Thyroid gland (tissue), 4 donors: ENCODE data around the gene ASXL1.

Source experiments
- POLR2A ChIP-seq, 2 donors: fragments of 450-650 bp; IDR thresholded peaks; one replicate each; pipeline ENCODE4 v1.6.1; 2017; ENCODE audit warnings: antibody characterized with exemption in 2 of 2, mild to moderate bottlenecking in 2 of 2, moderate library complexity in 1 of 2
- TF ChIP-seq, protein P1 (sequence below), 6 experiments: fragments of 200-600 bp in 3 of 6; fragments of 450-650 bp in 3 of 6; sonication (generic) in 3 of 6; IDR thresholded peaks; one replicate each; pipeline ENCODE4 v1.5.1; 2016 to 2019; ENCODE audit warnings: antibody characterized with exemption in 6 of 6, mild to moderate bottlenecking in 2 of 6, inconsistent platforms in 1 of 6, moderate library complexity in 1 of 6

DNA sequence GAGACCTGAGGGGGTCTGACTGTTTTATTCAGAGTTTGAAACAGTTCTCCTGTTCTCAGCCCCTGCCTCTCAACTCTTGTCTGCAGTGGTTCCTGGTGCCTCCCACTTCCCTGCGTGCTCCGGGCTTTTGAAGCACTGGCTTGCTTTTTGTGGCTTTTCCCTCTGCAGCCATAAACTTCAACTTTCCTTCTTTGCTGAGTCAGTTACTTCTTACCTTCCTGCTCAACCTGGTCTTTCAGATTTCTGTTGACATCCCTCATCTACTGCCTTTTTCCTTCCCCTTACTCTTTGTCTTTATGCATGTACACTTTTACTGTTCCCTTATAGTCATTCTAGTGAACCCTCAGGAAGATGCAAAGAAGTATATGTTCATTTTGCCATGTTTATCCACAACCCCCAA is 57.4 kb downstream of the ASXL1 start:
- TF ChIP-seq, protein P1, sequence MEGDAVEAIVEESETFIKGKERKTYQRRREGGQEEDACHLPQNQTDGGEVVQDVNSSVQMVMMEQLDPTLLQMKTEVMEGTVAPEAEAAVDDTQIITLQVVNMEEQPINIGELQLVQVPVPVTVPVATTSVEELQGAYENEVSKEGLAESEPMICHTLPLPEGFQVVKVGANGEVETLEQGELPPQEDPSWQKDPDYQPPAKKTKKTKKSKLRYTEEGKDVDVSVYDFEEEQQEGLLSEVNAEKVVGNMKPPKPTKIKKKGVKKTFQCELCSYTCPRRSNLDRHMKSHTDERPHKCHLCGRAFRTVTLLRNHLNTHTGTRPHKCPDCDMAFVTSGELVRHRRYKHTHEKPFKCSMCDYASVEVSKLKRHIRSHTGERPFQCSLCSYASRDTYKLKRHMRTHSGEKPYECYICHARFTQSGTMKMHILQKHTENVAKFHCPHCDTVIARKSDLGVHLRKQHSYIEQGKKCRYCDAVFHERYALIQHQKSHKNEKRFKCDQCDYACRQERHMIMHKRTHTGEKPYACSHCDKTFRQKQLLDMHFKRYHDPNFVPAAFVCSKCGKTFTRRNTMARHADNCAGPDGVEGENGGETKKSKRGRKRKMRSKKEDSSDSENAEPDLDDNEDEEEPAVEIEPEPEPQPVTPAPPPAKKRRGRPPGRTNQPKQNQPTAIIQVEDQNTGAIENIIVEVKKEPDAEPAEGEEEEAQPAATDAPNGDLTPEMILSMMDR (IDR thresholded peaks at IDR 0.05) = no peak
- TF ChIP-seq POLR2A (IDR thresholded peaks at IDR 0.05) = no peak
